ENCODE measurements around the gene TP53AIP1.

TP53AIP1 gene

DNA sequence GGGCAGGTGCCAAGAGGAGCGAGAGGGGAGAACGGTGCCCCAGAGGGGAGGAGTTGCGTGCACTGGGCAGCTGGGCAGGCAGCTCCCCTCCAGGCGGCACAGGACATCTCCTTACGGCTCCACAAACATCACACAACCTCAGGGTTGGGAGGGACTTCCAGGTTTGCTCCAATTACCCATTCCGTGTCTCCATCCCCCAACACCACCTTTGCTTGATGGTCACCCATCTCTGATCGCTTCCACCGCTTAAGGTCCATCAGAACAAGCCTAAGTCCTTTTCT lies 14.5 kb upstream of the TP53AIP1 start:
- DNase-seq (ENCODE audit: extremely low read depth, low read depth), result no peak
- H3K4me3 ChIP-seq (replicated peaks; ENCODE audit: low read depth, low read length), result no peak overlapping the region
- TF ChIP-seq, protein P1, sequence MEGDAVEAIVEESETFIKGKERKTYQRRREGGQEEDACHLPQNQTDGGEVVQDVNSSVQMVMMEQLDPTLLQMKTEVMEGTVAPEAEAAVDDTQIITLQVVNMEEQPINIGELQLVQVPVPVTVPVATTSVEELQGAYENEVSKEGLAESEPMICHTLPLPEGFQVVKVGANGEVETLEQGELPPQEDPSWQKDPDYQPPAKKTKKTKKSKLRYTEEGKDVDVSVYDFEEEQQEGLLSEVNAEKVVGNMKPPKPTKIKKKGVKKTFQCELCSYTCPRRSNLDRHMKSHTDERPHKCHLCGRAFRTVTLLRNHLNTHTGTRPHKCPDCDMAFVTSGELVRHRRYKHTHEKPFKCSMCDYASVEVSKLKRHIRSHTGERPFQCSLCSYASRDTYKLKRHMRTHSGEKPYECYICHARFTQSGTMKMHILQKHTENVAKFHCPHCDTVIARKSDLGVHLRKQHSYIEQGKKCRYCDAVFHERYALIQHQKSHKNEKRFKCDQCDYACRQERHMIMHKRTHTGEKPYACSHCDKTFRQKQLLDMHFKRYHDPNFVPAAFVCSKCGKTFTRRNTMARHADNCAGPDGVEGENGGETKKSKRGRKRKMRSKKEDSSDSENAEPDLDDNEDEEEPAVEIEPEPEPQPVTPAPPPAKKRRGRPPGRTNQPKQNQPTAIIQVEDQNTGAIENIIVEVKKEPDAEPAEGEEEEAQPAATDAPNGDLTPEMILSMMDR (IDR thresholded peaks at IDR 0.05; ENCODE audit: low read depth, low read length, missing control alignments), result no peak

DNA sequence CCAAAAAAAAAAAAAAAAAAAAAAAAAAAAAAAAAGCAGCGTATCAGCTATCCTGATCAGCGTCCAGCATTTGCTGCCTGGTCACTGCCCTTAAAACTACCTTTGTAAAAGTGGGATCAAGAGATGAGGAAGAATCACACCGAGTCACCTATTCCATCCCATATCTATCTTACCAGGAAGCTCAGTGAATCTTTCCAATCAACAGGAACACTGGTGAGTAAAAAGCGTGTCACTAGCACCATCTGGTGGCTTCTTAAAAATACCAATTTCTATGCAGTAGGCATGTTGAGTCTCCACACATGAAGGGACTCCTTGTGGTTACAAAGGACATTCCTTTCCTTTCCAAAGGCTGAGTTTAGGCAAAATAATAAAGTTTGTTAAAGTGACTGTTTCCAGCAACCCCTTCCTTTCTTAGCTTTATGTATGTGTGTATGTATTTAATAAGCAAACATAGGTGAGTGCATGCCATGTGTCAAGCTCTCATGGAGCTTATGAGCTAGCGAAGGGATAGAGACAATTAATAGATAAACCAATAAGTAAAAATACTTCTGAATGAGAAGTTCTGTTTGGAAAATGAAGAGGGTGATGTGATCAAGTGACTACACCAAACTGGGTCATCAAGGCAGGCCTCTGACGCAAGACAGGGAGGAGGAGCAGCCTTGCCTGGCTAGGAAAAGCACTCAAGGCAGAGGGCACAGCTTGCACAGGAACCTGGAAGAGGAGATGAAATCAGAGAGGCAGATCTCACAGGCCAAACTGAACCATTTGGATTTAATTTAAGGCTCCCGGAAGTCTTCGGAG lies 13.9 kb upstream of the TP53AIP1 start:
- TF ChIP-seq, protein P1 (IDR thresholded peaks at IDR 0.05; ENCODE audit: low read depth, low read length, missing control alignments), result peak; percentile 54
- peak; percentile 59 for DNase-seq (ENCODE audit: extremely low read depth, low read depth)
- no peak overlapping the region for H3K4me3 ChIP-seq (replicated peaks; ENCODE audit: low read depth, low read length)

DNA sequence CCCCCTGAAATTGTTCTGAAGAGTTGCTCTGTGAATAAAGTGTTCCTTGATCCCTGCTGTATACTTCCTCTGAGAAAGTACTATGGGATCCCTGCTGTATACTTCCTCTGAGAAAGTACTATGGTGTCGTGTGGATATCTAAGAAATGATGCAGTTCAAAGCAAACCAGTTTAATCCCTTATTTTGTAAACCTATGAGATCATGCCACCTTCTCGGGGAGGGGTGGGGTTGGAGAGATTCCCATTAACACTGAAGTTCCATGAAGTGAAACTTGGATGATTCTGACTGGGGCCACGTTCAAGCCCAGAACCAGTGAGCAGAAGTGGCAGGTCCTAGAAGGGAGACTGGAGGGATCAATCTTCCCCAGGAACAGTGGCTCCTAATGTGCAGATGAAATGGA lies 13.0 kb upstream of the TP53AIP1 start:
- H3K4me3 ChIP-seq (replicated peaks; ENCODE audit: low read depth, low read length), result no peak overlapping the region
- TF ChIP-seq, protein P1 (IDR thresholded peaks at IDR 0.05; ENCODE audit: low read depth, low read length, missing control alignments), result no peak
- no peak for DNase-seq (ENCODE audit: extremely low read depth, low read depth)

DNA sequence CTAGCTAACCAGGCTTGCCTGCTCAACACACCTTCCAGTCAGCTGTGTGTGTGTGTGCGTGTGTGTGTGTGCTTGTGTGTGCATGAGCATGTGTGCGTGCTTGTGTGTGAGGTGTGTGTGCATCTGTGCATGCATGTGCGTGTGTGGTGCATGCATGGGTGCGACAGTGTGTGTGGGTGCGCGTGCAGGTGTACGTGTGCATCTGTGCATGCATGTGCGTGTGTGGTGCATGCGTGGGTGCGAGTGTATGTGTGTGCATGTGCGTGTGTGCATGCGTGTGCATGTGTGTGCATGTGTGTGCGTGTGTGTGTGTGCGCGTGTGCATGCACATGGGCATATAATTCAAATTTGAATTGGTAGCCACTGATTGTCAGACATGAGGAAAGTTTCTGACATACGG lies 10.5 kb upstream of the TP53AIP1 start:
- no peak for DNase-seq (ENCODE audit: extremely low read depth, low read depth)
- TF ChIP-seq, protein P1 (IDR thresholded peaks at IDR 0.05; ENCODE audit: low read depth, low read length, missing control alignments), result no peak
- no peak overlapping the region for H3K4me3 ChIP-seq (replicated peaks; ENCODE audit: low read depth, low read length)

DNA sequence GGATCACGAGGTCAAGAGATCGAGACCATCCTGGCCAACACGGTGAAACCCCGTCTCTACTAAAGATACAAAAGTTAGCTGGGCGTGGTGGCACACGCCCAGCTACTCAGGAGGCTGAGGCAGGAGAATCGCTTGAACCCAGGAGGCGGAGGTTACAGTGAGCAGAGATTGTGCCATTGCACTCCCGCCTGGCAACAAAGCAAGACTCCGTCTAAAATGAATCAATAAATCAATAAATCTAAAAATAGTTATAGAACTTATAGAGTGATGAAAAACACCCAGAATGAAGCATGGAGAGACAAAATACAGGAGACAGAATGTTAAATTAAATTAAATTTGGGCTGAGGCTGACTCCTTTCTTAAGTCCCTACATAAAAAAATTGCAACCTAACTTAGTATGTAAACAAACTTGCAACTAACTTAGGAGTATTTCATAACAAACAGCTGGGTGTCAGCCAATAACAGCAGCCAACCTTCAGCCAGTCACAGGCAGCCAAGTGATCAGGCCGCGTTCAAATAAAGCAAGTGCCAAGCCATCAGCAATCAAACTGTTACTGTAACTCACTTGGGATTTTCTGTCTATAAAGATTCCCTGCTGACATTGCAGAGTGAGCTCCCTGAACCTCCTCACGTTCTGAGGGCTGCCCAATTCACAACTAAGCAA lies 7.3 kb upstream of the TP53AIP1 start:
- DNase-seq (ENCODE audit: extremely low read depth, low read depth), result no peak
- TF ChIP-seq, protein P1 (IDR thresholded peaks at IDR 0.05; ENCODE audit: low read depth, low read length, missing control alignments), result no peak
- H3K4me3 ChIP-seq (replicated peaks; ENCODE audit: low read depth, low read length), result no peak overlapping the region

DNA sequence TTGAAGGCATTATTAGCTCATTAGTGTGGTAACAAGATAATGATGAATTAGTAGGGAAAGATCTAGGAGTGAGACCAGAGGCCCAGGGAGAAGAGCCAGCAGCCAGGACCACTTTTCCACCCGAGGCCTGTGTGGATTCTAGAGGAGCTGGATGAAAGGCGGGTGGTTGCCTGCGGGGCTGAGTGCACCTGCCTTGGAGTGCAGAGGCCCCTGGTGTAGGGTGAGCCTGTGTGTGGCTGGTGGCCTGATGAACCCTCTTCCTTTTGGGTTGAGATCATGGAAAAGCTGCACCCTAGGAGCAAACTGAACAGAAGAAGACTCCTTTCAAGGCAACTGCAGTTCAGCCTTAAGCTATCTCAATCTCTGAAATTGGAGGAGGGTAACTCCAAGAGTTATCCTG lies 5.9 kb upstream of the TP53AIP1 start:
- TF ChIP-seq, protein P1 (IDR thresholded peaks at IDR 0.05; ENCODE audit: low read depth, low read length, missing control alignments), result peak; percentile 25
- no peak overlapping the region for H3K4me3 ChIP-seq (replicated peaks; ENCODE audit: low read depth, low read length)
- no peak for DNase-seq (ENCODE audit: extremely low read depth, low read depth)

Data from HFF-Myc (cell line).